Breast epithelium (tissue), 4 donors: ENCODE results near the gene GNPTG. TPM values are rescaled to one million over a fixed set of nuclear protein-coding genes. Genes with fewer than 3 reads are reported as not detected.

ENCODE experiments used
- DNase-seq, 2 donors: peaks; one replicate each; pipeline ENCODE4 v3.0.0-alpha.2; 2019; ENCODE audit warnings: low spot score in 2 of 2
- H3K27ac ChIP-seq, 2 donors: fragments of 200-600 bp; sonication (generic) in 1 of 2; one replicate each; pipeline ENCODE4 v1.5.1; 2016 to 2019; ENCODE audit warnings: mild to moderate bottlenecking in 1 of 2
- H3K27me3 ChIP-seq, 2 donors: fragments of 200-600 bp; sonication (generic) in 1 of 2; one replicate each; pipeline versions ENCODE4 v1.5.1 to v1.6.0; 2017 to 2019; ENCODE audit warnings: control low read depth in 1 of 2, mild to moderate bottlenecking in 1 of 2
- H3K36me3 ChIP-seq: fragments of 200-600 bp; one replicate; pipeline ENCODE4 v1.5.1; 2019
- H3K4me1 ChIP-seq, 2 donors: fragments of 200-600 bp; sonication (generic); one replicate each; pipeline ENCODE4 v1.5.1; 2016 to 2019; ENCODE audit warnings: control low read depth in 1 of 2
- H3K4me3 ChIP-seq, 3 donors: fragments of 200-600 bp; sonication (generic); 1 replicate in 2 of 3; 2 replicates in 1 of 3; pipeline ENCODE4 v1.5.1; 2016 to 2019; ENCODE audit warnings: mild to moderate bottlenecking in 3 of 3, moderate library complexity in 2 of 3
- H3K9me3 ChIP-seq, 2 donors: fragments of 200-600 bp; sonication (generic) in 1 of 2; one replicate each; pipeline ENCODE4 v1.5.1; 2016 to 2019; ENCODE audit warnings: control low read depth in 1 of 2
- POLR2A ChIP-seq: fragments of 450-650 bp; IDR thresholded peaks from one replicate; pipeline ENCODE4 v1.6.1; 2016; ENCODE audit warnings: antibody characterized with exemption, mild to moderate bottlenecking, moderate library complexity
- POLR2AphosphoS5 ChIP-seq, 3 donors: sonication (generic); formaldehyde crosslinking; IDR thresholded peaks; one replicate each; pipeline ENCODE4 v1.6.1; 2017; ENCODE audit warnings: antibody characterized with exemption in 3 of 3
- intact Hi-C: fragments of 100-400 bp; cut with DNase I; formaldehyde crosslinking; loops from one replicate; pipeline ENCODE4 v1.15.1; 2023; ENCODE audit warnings: low total_unique reads
- total RNA-seq, 3 donors: library from RNA; depleted of rRNA; stranded (reverse); fragments of >200 nt; gene quantifications; one replicate each; pipeline ENCODE4 v1.1.0, GENCODE V29; 2016
- TF ChIP-seq, protein P1 (sequence below), 3 donors: fragments of 450-650 bp; IDR thresholded peaks; one replicate each; pipeline ENCODE4 v1.5.1; 2016 to 2017; ENCODE audit warnings: antibody characterized with exemption in 3 of 3, mild to moderate bottlenecking in 3 of 3, moderate library complexity in 3 of 3

Gene GNPTG
- total RNA-seq, 3 donors from 2014 or later: 50.5 to 89.3 (median 58.4) TPM

GRCh38 chr16:1379304-1380076, 27.8 kb downstream of the GNPTG start:
- Histone ChIP-seq H3K9me3 (no peaks in the 10 kb centered on the region), H3K4me3 (peak overlapping the region; percentile 48 to 75 (median 49)), H3K27ac (peak overlapping the region; percentile 54 to 77), H3K36me3 (peaks cover 7% of the 10 kb centered on the region), H3K4me1 (peaks cover 0 to 6% of the 10 kb centered on the region in 2 donors), H3K27me3 (no peaks in the 10 kb centered on the region)
- TF ChIP-seq POLR2A: no peak
- TF ChIP-seq, protein P1, sequence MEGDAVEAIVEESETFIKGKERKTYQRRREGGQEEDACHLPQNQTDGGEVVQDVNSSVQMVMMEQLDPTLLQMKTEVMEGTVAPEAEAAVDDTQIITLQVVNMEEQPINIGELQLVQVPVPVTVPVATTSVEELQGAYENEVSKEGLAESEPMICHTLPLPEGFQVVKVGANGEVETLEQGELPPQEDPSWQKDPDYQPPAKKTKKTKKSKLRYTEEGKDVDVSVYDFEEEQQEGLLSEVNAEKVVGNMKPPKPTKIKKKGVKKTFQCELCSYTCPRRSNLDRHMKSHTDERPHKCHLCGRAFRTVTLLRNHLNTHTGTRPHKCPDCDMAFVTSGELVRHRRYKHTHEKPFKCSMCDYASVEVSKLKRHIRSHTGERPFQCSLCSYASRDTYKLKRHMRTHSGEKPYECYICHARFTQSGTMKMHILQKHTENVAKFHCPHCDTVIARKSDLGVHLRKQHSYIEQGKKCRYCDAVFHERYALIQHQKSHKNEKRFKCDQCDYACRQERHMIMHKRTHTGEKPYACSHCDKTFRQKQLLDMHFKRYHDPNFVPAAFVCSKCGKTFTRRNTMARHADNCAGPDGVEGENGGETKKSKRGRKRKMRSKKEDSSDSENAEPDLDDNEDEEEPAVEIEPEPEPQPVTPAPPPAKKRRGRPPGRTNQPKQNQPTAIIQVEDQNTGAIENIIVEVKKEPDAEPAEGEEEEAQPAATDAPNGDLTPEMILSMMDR (IDR thresholded peaks at IDR 0.05): no peak
- TF ChIP-seq POLR2AphosphoS5 (IDR thresholded peaks at IDR 0.05): no peak
- DNase-seq: no peak
- intact Hi-C loops: loop anchor here (2.0 kb wide), 1 partner anchor 21 kb away; no protein-coding TSS in a partner anchor

DNA sequence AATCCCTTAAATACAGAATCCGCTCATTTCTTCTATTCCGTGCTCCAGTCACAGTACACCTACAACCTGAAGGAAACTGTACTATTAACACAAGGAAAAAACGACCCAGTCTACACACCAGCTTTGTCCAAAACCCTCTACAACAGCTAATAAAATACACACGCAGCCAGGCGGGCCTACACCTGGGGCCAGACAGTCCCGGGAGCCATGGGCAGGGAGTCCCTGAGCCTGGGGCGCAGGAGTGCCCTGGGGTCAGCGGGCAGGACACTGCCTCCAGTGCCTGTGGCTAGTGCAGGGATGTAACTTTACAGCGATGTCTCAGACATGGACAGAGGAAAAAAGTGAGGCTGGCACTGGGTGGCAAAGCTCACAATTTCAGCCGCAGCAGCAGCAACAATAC, 28.5 kb downstream of the GNPTG start:
- Histone ChIP-seq H3K4me1 (peaks cover 0 to 6% of the 10 kb centered on the region in 2 donors), H3K4me3 (no peak overlapping the region), H3K9me3 (no peaks in the 10 kb centered on the region), H3K27me3 (no peaks in the 10 kb centered on the region), H3K27ac (no peak overlapping the region), H3K36me3 (peaks cover 7% of the 10 kb centered on the region)
- DNase-seq: no peak
- intact Hi-C loops: loop anchor here (2.0 kb wide), 1 partner anchor 21 kb away; no protein-coding TSS in a partner anchor
- TF ChIP-seq, protein P1 (IDR thresholded peaks at IDR 0.05): no peak
- TF ChIP-seq POLR2AphosphoS5 (IDR thresholded peaks at IDR 0.05) (no peak), POLR2A (no peak)

GRCh38 chr16:1381612-1382406, 30.1 kb downstream of the GNPTG start:
- Histone ChIP-seq H3K9me3 (no peaks in the 10 kb centered on the region), H3K27me3 (no peaks in the 10 kb centered on the region), H3K36me3 (peaks cover 7% of the 10 kb centered on the region), H3K27ac (no peak overlapping the region), H3K4me1 (peaks cover 0 to 6% of the 10 kb centered on the region in 2 donors), H3K4me3 (no peak overlapping the region)
- no peak for TF ChIP-seq POLR2A
- TF ChIP-seq, protein P1 (IDR thresholded peaks at IDR 0.05): no peak
- no peak for TF ChIP-seq POLR2AphosphoS5 (IDR thresholded peaks at IDR 0.05)
- DNase-seq: no peak
- intact Hi-C loops: loop anchor here (2.0 kb wide), 1 partner anchor 23 kb away; no protein-coding TSS in a partner anchor

DNA sequence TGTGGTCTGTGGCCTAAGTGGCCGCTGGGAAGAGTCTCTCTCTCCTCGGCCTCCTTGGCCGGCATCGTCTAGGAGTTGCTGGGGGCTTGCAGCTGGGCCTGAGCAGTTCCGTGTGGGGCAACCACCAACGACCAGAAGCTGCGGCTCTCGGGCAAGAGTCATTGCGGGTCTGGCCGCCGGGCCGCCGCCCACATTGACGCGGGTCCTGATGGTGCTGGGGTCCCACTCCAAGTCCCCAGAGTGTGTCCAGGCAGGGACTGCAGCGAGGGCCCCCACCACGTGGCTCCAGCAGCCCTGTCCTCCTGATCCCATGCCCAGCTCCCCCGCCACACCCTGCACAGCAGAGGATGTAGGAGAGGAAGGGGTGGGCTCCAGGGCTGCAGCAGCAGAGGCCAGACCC, 31.8 kb downstream of the GNPTG start:
- no peaks in the 10 kb centered on the region for H3K27me3 ChIP-seq
- peaks cover 7% of the 10 kb centered on the region for H3K36me3 ChIP-seq
- no peak overlapping the region for H3K4me3 ChIP-seq
- TF ChIP-seq, protein P1 (IDR thresholded peaks at IDR 0.05): no peak
- intact Hi-C loops: no loop called here
- peaks cover 0 to 6% of the 10 kb centered on the region in 2 donors for H3K4me1 ChIP-seq
- no peak for DNase-seq
- H3K27ac ChIP-seq: no peak overlapping the region
- H3K9me3 ChIP-seq: no peaks in the 10 kb centered on the region

DNA sequence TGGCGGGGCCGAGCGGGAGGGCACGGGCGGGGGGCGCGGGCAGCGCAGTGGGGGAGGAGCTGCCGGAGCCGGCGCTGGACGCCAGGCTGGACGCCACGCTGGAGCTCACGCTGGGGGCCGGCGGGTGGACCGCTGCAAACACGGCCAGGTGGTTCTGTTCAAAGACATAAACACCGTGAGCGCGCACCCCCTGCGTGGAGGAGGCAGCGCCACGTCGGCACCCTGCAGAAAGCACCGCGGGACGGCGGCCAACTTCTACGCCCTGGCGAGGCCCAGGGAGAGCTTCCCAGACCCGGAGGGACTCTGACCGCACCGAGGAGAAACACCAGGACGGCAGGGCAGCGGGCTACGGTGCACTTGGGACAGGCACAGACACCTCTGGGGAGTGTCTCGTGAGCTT, 33.5 kb downstream of the GNPTG start:
- H3K36me3 ChIP-seq: peaks cover 7% of the 10 kb centered on the region
- intact Hi-C loops: no loop called here
- H3K4me3 ChIP-seq: no peak overlapping the region
- H3K27me3 ChIP-seq: no peaks in the 10 kb centered on the region
- TF ChIP-seq POLR2A (no peak), POLR2AphosphoS5 (IDR thresholded peaks at IDR 0.05) (no peak)
- TF ChIP-seq, protein P1 (IDR thresholded peaks at IDR 0.05): no peak
- no peaks in the 10 kb centered on the region for H3K4me1 ChIP-seq
- no peak for DNase-seq
- H3K27ac ChIP-seq: no peak overlapping the region
- H3K9me3 ChIP-seq: no peaks in the 10 kb centered on the region
